Panc1 (cell line): ENCODE measurements around the gene LDHAL6A.

ENCODE experiments used
- CTCF ChIP-seq: fragments of 450-650 bp; IDR thresholded peaks from 2 replicates; pipeline ENCODE4 v1.5.1; 2017; ENCODE audit warnings: mild to moderate bottlenecking
- POLR2AphosphoS5 ChIP-seq: IDR thresholded peaks from 2 replicates; pipeline ENCODE4 v1.6.1; 2012; ENCODE audit warnings: mild to moderate bottlenecking, low read depth, low read length, moderate library complexity

DNA sequence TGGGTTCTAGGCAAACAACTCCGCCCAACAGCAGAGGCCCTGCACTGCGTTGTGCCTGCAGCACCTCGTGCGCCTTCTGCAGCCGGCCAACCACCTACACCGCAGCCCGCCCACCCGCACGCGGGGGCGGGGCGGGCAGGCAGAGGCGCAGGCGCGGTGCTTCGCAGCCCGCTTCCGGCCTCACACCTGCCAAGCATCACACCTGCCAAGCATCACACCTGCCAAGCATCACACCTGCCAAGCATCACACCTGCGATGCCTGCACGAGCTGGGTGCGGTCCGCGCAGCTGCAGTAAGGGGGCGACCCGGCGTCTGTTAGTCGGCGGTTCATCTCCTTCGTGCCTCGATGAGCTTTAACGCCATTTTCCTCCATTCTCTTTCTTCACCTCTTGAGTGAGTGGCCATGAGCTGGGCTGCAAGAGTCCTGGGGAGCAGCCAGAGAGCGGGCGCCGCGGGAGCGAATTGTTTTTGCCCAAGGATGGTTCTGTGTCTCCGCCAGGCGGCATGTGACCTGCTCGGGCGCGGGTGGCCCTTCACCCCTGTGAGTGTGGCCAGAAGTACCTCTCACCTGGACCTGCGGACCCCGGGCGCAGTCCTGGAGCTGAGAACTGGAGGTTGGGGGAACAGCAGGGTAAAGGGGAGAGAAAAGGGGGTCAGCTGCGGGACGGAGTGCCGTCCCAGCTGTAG lies at the start of gene LDHAL6A:
- TF ChIP-seq CTCF, result no peak
- TF ChIP-seq POLR2AphosphoS5, result no peak
